GM10266 (cell line): ENCODE data around the gene BTBD7.

Experiments
- DNase-seq: peaks from one replicate; pipeline ENCODE4 v3.0.0; 2012; ENCODE audit errors: extremely low spot score
- TF ChIP-seq, protein P1 (sequence below): IDR thresholded peaks from 2 replicates; pipeline ENCODE4 v1.5.1; 2012; ENCODE audit warnings: mild to moderate bottlenecking, low read depth; ENCODE audit not compliant: control insufficient read depth, insufficient read depth; ENCODE audit errors: missing control alignments

The BTBD7 gene

GRCh38 chr14:93285044-93285443 lies 47.8 kb downstream of the BTBD7 start:
- no peak for DNase-seq
- TF ChIP-seq, protein P1, sequence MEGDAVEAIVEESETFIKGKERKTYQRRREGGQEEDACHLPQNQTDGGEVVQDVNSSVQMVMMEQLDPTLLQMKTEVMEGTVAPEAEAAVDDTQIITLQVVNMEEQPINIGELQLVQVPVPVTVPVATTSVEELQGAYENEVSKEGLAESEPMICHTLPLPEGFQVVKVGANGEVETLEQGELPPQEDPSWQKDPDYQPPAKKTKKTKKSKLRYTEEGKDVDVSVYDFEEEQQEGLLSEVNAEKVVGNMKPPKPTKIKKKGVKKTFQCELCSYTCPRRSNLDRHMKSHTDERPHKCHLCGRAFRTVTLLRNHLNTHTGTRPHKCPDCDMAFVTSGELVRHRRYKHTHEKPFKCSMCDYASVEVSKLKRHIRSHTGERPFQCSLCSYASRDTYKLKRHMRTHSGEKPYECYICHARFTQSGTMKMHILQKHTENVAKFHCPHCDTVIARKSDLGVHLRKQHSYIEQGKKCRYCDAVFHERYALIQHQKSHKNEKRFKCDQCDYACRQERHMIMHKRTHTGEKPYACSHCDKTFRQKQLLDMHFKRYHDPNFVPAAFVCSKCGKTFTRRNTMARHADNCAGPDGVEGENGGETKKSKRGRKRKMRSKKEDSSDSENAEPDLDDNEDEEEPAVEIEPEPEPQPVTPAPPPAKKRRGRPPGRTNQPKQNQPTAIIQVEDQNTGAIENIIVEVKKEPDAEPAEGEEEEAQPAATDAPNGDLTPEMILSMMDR = no peak

- TF ChIP-seq, protein P1 = no peak
- DNase-seq = no peak
Observed at GRCh38 chr14:93281937-93282336, 50.9 kb downstream of the BTBD7 start.

- TF ChIP-seq, protein P1 = no peak
- no peak for DNase-seq
Observed at GRCh38 chr14:93280743-93281142, 52.1 kb downstream of the BTBD7 start.

DNA sequence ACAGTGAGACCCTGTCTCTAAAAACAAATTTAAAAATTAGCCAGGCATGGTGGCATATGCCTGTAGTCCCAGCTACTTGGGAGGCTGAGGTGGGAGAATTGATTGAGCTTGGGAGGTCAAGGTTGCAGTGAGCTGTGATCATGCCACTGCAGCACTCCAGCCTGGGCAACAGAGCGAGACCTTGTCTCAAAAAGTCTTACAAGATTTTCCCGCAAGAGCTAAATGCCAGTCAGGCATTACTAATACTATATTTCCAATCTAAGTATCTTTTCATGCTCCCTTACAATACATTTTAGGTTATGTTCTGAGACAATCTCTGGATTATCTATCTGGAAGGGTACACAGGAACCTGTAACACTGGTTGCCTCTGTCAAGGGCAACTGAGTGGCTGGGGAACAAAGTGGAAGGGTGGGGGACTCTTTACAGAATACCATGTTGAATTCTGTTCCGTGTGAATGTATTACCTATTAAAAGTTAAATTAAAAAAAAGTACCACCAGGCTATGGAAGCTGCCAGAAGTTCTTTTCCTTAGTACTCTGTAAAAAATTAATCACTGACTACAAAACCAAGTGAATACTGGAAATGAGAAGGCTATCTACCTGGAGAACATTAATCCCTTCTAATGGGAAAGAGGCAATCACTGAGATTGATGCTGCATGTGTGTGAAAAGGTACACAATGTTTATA lies 56.7 kb downstream of the BTBD7 start:
- TF ChIP-seq, protein P1 = no peak
- no peak for DNase-seq

DNA sequence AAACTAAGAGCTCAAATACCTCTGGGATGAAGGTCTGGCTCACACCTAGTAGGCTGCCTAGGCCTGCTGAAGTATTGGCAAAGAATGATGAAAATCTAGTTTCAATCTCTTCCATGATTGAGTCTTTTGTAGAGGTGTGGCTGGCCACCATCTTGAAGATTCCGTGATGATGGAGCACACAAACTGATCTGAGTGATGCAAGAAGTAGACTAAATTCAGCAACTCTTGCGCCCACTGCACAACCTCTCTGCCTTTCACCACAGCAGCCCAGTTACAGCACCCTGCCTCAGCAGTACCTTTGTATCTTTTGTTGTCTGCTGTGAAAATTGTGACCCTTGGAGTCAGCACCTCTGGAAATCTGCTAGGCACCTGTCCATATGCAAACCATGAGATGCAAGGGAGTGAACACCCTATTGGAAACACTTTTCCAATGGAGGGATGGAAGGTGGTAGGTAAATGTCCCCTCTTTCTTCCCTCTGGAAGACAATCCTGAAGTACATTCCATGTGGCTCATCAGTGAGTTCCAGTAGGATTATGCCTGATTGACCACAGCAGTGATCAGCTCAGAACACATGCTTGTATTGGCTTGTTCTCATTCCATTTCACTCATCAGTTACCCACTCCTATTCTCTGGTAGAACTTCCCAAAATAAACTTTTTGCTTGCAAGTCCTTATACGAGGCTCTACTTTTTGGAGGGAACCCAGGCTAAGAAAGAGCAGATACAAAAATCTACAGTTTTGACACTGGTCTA lies 58.6 kb downstream of the BTBD7 start:
- TF ChIP-seq, protein P1 = no peak
- no peak for DNase-seq

- no peak for DNase-seq
- TF ChIP-seq, protein P1 = no peak
Observed at GRCh38 chr14:93271111-93271510, 61.7 kb downstream of the BTBD7 start.
